ENCODE data around the gene MYO5B. TPM values are rescaled to one million over a fixed set of nuclear protein-coding genes. Genes with fewer than 3 reads are reported as not detected.

MYO5B gene
- total RNA-seq, 2 experiments from 2014 or later = not detected

DNA sequence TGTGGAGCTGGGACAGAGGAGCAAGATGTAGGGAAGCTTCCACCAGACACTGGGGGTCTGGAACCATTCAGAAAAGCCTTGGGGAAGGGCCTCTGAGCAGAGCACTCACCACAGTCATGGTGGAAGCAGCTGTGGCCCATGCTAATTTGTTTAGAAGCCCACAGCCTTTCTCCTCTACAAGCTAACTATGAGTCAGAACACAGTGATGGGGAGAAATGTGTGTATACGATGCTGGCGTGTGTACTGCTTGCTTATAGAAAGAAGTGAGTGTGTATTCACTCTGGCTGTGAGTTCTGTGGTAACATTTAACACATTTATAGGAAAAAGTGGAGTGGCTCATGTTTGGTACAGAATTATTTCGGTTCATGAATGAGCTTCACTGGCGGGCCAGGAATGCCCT lies 224.6 kb downstream of the MYO5B start:
- TF ChIP-seq, protein P1, sequence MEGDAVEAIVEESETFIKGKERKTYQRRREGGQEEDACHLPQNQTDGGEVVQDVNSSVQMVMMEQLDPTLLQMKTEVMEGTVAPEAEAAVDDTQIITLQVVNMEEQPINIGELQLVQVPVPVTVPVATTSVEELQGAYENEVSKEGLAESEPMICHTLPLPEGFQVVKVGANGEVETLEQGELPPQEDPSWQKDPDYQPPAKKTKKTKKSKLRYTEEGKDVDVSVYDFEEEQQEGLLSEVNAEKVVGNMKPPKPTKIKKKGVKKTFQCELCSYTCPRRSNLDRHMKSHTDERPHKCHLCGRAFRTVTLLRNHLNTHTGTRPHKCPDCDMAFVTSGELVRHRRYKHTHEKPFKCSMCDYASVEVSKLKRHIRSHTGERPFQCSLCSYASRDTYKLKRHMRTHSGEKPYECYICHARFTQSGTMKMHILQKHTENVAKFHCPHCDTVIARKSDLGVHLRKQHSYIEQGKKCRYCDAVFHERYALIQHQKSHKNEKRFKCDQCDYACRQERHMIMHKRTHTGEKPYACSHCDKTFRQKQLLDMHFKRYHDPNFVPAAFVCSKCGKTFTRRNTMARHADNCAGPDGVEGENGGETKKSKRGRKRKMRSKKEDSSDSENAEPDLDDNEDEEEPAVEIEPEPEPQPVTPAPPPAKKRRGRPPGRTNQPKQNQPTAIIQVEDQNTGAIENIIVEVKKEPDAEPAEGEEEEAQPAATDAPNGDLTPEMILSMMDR (IDR thresholded peaks at IDR 0.05) = no peak
- intact Hi-C loops (cut with DNase I, micrococcal nuclease) = no loop called here
- Histone ChIP-seq H3K9me3 (ENCODE audit: control insufficient read depth in 1 of 2, insufficient read depth in 1 of 2, low read length in 2 of 2) (no peaks in the 10 kb centered on the region), H3K27me3 (ENCODE audit: control insufficient read depth in 1 of 2, insufficient read depth in 2 of 2, low read length in 2 of 2) (peaks cover 0 to 2% of the 10 kb centered on the region in 2 experiments), H3K27ac (ENCODE audit: low read depth in 1 of 2, low read length in 2 of 2) (no peak overlapping the region), H3K4me3 (ENCODE audit: low read length) (no peak overlapping the region), H3K4me1 (ENCODE audit: insufficient read depth, low read length) (no peaks in the 10 kb centered on the region), H3K36me3 (ENCODE audit: insufficient read depth, low read length) (no peaks in the 10 kb centered on the region)
- H3K4me1 Mint-ChIP-seq (ENCODE audit: low read depth) = no peaks in the 10 kb centered on the region
- H3K27ac Mint-ChIP-seq = no peak overlapping the region
- peaks cover 5% of the 10 kb centered on the region for H3K27me3 Mint-ChIP-seq
- H3K4me3 Mint-ChIP-seq = no peak overlapping the region
- DNase-seq = no peak
- H3K9me3 Mint-ChIP-seq = no peaks in the 10 kb centered on the region
- POLR2A ChIA-PET = no interaction called here
- no peak for ATAC-seq (ENCODE audit: poor library complexity)
- no peaks in the 10 kb centered on the region for H3K36me3 Mint-ChIP-seq (ENCODE audit: low read depth)
- CTCF ChIA-PET = no interaction called here

DNA sequence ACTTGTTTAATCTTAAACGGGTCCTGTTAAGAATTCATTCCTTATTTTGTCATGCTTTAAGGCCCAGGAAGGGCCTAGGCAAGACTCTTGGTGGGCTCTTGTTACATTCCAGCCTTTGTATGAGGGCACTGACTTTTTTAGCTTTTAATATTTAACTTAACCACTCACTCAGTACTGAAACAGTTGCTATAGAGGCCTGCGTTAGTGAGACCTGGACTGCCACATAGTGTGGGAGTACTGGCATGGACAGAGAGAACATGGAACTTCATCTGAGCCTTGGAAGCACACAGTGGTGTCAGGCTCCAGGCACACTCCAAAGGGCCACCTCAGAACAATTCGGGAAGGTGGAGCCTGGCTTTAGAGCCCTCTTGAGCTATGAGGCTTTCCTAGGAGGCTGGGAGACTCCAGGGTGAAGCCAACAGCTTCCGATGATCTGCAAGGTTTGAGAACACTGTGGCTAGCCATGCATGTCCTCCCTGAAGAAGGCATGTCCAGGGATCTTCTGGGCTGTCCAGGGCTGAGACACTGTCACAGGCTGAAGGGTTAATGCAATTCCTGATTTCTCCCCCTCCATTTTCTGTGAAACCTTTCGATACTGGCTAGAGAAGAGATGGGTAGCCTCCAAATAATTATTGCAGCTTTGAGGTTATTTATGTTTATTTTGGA lies 226.2 kb downstream of the MYO5B start:
- Mint-ChIP-seq H3K4me3 (no peak overlapping the region), H3K4me1 (ENCODE audit: low read depth) (no peaks in the 10 kb centered on the region), H3K27me3 (peaks cover 10% of the 10 kb centered on the region), H3K9me3 (no peaks in the 10 kb centered on the region), H3K27ac (no peak overlapping the region), H3K36me3 (ENCODE audit: low read depth) (no peaks in the 10 kb centered on the region)
- TF ChIP-seq, protein P1 (IDR thresholded peaks at IDR 0.05) = no peak
- DNase-seq (no peak), ATAC-seq (ENCODE audit: poor library complexity) (no peak)
- no peaks in the 10 kb centered on the region for H3K9me3 ChIP-seq (ENCODE audit: control insufficient read depth in 1 of 2, insufficient read depth in 1 of 2, low read length in 2 of 2)
- H3K4me3 ChIP-seq (ENCODE audit: low read length) = no peak overlapping the region
- H3K27me3 ChIP-seq (ENCODE audit: control insufficient read depth in 1 of 2, insufficient read depth in 2 of 2, low read length in 2 of 2) = no peaks in the 10 kb centered on the region
- no peaks in the 10 kb centered on the region for H3K4me1 ChIP-seq (ENCODE audit: insufficient read depth, low read length)
- intact Hi-C loops (cut with DNase I, micrococcal nuclease) = no loop called here
- ChIA-PET POLR2A (no interaction called here), CTCF (no interaction called here)
- H3K27ac ChIP-seq (ENCODE audit: low read depth in 1 of 2, low read length in 2 of 2) = no peak overlapping the region
- H3K36me3 ChIP-seq (ENCODE audit: insufficient read depth, low read length) = no peaks in the 10 kb centered on the region

DNA sequence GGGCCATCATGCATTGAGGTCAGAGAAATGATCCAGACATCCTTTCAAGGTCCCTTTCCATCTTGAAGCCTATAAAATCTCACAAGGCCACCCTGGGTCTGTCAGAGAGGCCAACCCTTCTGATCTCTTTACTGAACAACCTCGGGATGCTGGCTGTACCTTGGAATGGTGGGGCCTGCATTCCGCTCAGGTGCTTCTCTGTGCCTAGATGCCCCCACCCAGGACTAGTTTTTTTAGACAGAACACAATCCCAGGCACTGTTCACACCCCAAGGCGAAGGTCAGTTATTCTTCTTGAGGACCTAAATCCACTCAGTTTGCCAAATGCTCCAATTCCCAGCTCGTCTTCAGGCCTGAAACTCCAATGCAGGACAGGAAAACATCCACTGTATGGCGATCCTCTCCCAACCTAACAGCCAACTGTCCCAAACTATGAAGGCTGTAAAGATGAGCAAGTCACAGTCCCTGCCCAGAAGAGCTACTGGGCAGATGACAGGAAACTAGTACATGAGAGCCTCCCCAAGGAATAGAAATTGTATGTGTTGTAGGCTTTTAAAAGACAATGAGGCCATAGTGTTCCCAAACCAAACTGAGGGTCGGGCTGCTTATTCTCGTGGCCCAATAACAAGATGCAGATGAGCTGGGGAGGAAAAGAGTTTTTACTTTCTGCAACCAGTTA lies 227.2 kb downstream of the MYO5B start:
- H3K9me3 Mint-ChIP-seq = no peaks in the 10 kb centered on the region
- CTCF ChIA-PET = no interaction called here

More for the DNA sequence above, 227.2 kb downstream of the MYO5B start:
- Mint-ChIP-seq H3K4me3 (no peak overlapping the region), H3K36me3 (ENCODE audit: low read depth) (no peaks in the 10 kb centered on the region), H3K27ac (no peak overlapping the region), H3K4me1 (ENCODE audit: low read depth) (no peaks in the 10 kb centered on the region), H3K27me3 (peaks cover 6% of the 10 kb centered on the region)
- ATAC-seq (ENCODE audit: poor library complexity) (no peak), DNase-seq (no peak)
- no peak overlapping the region for H3K27ac ChIP-seq (ENCODE audit: low read depth in 1 of 2, low read length in 2 of 2)
- intact Hi-C loops (cut with DNase I, micrococcal nuclease) = no loop called here
- no peaks in the 10 kb centered on the region for H3K27me3 ChIP-seq (ENCODE audit: control insufficient read depth in 1 of 2, insufficient read depth in 2 of 2, low read length in 2 of 2)
- no peaks in the 10 kb centered on the region for H3K36me3 ChIP-seq (ENCODE audit: insufficient read depth, low read length)
- H3K4me1 ChIP-seq (ENCODE audit: insufficient read depth, low read length) = no peaks in the 10 kb centered on the region
- POLR2A ChIA-PET = no interaction called here
- H3K9me3 ChIP-seq (ENCODE audit: control insufficient read depth in 1 of 2, insufficient read depth in 1 of 2, low read length in 2 of 2) = no peaks in the 10 kb centered on the region
- TF ChIP-seq, protein P1 (IDR thresholded peaks at IDR 0.05) = no peak
- no peak overlapping the region for H3K4me3 ChIP-seq (ENCODE audit: low read length)
